GM12878 (cell line): ENCODE data around the gene ARHGEF18. TPM values are rescaled to one million over a fixed set of nuclear protein-coding genes. Genes with fewer than 3 reads are reported as not detected.

Source experiments
- CBFB ChIP-seq: IDR thresholded peaks from 2 replicates; pipeline ENCODE4 v1.6.1; 2016; ENCODE audit warnings: antibody characterized with exemption, low read depth
- CHD4 ChIP-seq: fragments of 200-600 bp; sonication (generic); IDR thresholded peaks from 2 replicates; pipeline ENCODE4 v1.6.1; 2016; ENCODE audit warnings: mild to moderate bottlenecking
- EP300 ChIP-seq, 2 experiments: fragments of 150-350 bp in 1 of 2; IDR thresholded peaks; 2 replicates each; pipeline ENCODE4 v1.6.1; 2011 to 2012; ENCODE audit warnings: low read depth in 2 of 2, low read length in 2 of 2, borderline replicate concordance in 1 of 2, improper control_type of control experiment in 1 of 2, inconsistent platforms in 1 of 2; ENCODE audit not compliant: control insufficient read depth in 1 of 2
- ESRRA ChIP-seq: IDR thresholded peaks from 2 replicates; pipeline ENCODE4 v1.6.1; 2012; ENCODE audit warnings: mild to moderate bottlenecking, low read length, improper control_type of control experiment
- GABPA ChIP-seq: IDR thresholded peaks from 2 replicates; pipeline ENCODE4 v1.6.1; 2014; ENCODE audit warnings: antibody characterized with exemption, low read depth, mild to moderate bottlenecking, inconsistent platforms
- HDGF ChIP-seq: fragments of 450-650 bp; IDR thresholded peaks from 2 replicates; pipeline ENCODE4 v1.6.1; 2016; ENCODE audit warnings: antibody characterized with exemption
- NFXL1 ChIP-seq: fragments of 450-650 bp; IDR thresholded peaks from 2 replicates; pipeline ENCODE4 v1.6.1; 2017; ENCODE audit warnings: antibody characterized with exemption, mild to moderate bottlenecking, borderline replicate concordance
- RB1 ChIP-seq: fragments of 450-650 bp; formaldehyde crosslinking; IDR thresholded peaks from 2 replicates; pipeline ENCODE4 v1.6.1; 2017; ENCODE audit warnings: mild to moderate bottlenecking, borderline replicate concordance
- RCOR1 ChIP-seq: conservative IDR thresholded peaks from 2 replicates; pipeline ENCODE4 v1.6.1; 2012; ENCODE audit warnings: low read depth, low read length, improper control_type of control experiment
- RUNX3 ChIP-seq: IDR thresholded peaks from 2 replicates; pipeline ENCODE4 v1.6.1; 2012; ENCODE audit warnings: low read length, inconsistent platforms
- STAT3 ChIP-seq: IDR thresholded peaks from 2 replicates; pipeline ENCODE4 v1.6.1; 2011; ENCODE audit warnings: low read depth, low read length, improper control_type of control experiment
- TAF1 ChIP-seq: IDR thresholded peaks from 2 replicates; pipeline ENCODE4 v1.6.1; 2011; ENCODE audit warnings: mild to moderate bottlenecking, low read depth, low read length, borderline replicate concordance
- polyA plus RNA-seq, 11 experiments: library from polyadenylated mRNA; depleted of rRNA in 4 of 11; unstranded in 6 of 11; stranded (reverse) in 5 of 11; fragments of >200 nt; fragmentation: Nextera tagmentation in 4 of 11; fragmentation: Illumina TruSeq in 1 of 11; extraction: Ambion mirVana in 4 of 11; extraction: Trizol in 1 of 11; gene quantifications; 1 replicate in 1 of 11; 2 replicates in 10 of 11; pipeline versions ENCODE4 v1.2.1 to v1.2.3, GENCODE V29; 2011 to 2016; ENCODE audit warnings: inconsistent platforms in 2 of 11, missing spikeins in 2 of 11, low read depth in 1 of 11
- total RNA-seq, 4 experiments: library from RNA; depleted of rRNA in 3 of 4; stranded (reverse); fragments of >200 nt in 3 of 4; fragmentation: Illumina TruSeq in 1 of 4; extraction: Trizol in 1 of 4; gene quantifications; 2 replicates each; pipeline versions ENCODE4 v1.2.1 to v1.2.3, GENCODE V29; 2013 to 2021
- TF ChIP-seq, protein P1 (sequence below): fragments of 450-650 bp; IDR thresholded peaks from 2 replicates; pipeline ENCODE4 v1.6.1; 2017; ENCODE audit warnings: mild to moderate bottlenecking, moderate library complexity
- TF ChIP-seq, protein P2 (sequence below): fragments of 450-650 bp; IDR thresholded peaks from 2 replicates; pipeline ENCODE4 v1.6.1; 2017; ENCODE audit warnings: borderline replicate concordance
- TF ChIP-seq, protein P3 (sequence below): IDR thresholded peaks from 2 replicates; pipeline ENCODE4 v1.6.1; 2011; ENCODE audit warnings: borderline replicate concordance, low read depth, mild to moderate bottlenecking, moderate library complexity, mixed read lengths, low read length; ENCODE audit not compliant: insufficient read depth; ENCODE audit errors: extremely low read length
- TF ChIP-seq, protein P4 (sequence below): fragments of 450-650 bp; conservative IDR thresholded peaks from 2 replicates; pipeline ENCODE4 v1.6.1; 2017; ENCODE audit warnings: mild to moderate bottlenecking, moderate library complexity
- TF ChIP-seq, protein P5 (sequence below): IDR thresholded peaks from 2 replicates; pipeline ENCODE4 v1.6.1; 2012; ENCODE audit warnings: low read depth, low read length, improper control_type of control experiment

ARHGEF18 gene
- total and polyA plus RNA-seq, 10 of the 15 experiments (the other 5 are each of a cell fraction or from before 2014, with no cell fraction given) = 0.31 to 32.3 (median 13.4) TPM

DNA sequence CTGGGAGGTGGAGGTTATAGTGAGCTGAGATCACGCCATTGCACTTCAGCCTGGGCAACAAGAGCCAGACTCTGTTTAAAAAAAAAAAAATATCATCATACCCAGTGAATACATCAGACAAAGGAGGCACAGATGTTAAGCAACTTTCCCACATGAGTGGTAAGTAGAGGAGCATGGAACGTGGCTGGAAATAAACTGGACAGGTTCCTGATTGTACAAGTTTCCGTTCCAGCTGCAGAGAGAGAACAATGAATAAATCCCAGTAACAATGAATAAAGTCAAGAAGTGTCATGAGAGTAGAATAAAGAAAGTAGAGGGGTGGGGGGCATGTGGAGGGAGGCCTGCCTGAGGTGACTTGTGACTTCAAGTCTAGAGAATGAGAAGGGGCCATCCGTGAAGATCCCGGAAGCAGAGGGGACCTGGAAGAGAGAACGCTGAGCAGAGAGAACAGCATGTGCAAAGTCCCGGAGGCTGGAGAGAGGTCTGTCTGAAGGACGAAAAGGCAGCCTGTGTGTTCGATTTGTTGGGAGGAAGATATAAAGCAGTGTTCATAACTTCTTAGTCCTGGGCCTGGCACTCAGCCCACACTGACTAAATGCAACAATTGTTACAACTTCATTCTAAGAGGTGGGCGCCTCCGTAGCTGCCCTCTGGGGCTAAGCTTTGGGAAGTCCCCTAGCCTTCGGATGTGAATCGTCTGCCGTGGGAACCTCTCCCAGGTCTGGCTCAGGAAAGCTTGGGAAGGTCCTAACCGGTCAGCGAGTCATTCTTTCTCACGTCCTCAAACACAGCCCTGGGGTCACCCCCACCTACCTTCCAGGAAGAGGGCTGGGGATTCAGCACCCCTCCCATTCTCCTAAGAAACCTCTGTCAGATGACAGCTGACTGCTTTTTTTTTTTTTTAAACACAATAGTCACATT, 15.3 kb upstream of the ARHGEF18 start (continued):
- TF ChIP-seq, protein P1, sequence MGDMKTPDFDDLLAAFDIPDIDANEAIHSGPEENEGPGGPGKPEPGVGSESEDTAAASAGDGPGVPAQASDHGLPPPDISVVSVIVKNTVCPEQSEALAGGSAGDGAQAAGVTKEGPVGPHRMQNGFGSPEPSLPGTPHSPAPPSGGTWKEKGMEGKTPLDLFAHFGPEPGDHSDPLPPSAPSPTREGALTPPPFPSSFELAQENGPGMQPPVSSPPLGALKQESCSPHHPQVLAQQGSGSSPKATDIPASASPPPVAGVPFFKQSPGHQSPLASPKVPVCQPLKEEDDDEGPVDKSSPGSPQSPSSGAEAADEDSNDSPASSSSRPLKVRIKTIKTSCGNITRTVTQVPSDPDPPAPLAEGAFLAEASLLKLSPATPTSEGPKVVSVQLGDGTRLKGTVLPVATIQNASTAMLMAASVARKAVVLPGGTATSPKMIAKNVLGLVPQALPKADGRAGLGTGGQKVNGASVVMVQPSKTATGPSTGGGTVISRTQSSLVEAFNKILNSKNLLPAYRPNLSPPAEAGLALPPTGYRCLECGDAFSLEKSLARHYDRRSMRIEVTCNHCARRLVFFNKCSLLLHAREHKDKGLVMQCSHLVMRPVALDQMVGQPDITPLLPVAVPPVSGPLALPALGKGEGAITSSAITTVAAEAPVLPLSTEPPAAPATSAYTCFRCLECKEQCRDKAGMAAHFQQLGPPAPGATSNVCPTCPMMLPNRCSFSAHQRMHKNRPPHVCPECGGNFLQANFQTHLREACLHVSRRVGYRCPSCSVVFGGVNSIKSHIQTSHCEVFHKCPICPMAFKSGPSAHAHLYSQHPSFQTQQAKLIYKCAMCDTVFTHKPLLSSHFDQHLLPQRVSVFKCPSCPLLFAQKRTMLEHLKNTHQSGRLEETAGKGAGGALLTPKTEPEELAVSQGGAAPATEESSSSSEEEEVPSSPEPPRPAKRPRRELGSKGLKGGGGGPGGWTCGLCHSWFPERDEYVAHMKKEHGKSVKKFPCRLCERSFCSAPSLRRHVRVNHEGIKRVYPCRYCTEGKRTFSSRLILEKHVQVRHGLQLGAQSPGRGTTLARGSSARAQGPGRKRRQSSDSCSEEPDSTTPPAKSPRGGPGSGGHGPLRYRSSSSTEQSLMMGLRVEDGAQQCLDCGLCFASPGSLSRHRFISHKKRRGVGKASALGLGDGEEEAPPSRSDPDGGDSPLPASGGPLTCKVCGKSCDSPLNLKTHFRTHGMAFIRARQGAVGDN = peak; percentile 85
- TF ChIP-seq, protein P2, sequence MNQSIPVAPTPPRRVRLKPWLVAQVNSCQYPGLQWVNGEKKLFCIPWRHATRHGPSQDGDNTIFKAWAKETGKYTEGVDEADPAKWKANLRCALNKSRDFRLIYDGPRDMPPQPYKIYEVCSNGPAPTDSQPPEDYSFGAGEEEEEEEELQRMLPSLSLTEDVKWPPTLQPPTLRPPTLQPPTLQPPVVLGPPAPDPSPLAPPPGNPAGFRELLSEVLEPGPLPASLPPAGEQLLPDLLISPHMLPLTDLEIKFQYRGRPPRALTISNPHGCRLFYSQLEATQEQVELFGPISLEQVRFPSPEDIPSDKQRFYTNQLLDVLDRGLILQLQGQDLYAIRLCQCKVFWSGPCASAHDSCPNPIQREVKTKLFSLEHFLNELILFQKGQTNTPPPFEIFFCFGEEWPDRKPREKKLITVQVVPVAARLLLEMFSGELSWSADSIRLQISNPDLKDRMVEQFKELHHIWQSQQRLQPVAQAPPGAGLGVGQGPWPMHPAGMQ = no peak
- TF ChIP-seq, protein P3, sequence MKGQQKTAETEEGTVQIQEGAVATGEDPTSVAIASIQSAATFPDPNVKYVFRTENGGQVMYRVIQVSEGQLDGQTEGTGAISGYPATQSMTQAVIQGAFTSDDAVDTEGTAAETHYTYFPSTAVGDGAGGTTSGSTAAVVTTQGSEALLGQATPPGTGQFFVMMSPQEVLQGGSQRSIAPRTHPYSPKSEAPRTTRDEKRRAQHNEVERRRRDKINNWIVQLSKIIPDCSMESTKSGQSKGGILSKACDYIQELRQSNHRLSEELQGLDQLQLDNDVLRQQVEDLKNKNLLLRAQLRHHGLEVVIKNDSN = no peak
- peak; percentile 53; the same call in 1 of the 2 replicates for TF ChIP-seq RUNX3
- TF ChIP-seq GABPA = no peak
- TF ChIP-seq, protein P4, sequence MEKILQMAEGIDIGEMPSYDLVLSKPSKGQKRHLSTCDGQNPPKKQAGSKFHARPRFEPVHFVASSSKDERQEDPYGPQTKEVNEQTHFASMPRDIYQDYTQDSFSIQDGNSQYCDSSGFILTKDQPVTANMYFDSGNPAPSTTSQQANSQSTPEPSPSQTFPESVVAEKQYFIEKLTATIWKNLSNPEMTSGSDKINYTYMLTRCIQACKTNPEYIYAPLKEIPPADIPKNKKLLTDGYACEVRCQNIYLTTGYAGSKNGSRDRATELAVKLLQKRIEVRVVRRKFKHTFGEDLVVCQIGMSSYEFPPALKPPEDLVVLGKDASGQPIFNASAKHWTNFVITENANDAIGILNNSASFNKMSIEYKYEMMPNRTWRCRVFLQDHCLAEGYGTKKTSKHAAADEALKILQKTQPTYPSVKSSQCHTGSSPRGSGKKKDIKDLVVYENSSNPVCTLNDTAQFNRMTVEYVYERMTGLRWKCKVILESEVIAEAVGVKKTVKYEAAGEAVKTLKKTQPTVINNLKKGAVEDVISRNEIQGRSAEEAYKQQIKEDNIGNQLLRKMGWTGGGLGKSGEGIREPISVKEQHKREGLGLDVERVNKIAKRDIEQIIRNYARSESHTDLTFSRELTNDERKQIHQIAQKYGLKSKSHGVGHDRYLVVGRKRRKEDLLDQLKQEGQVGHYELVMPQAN = 0 out of 2 replicates have a peak, but pooled peaks have one; percentile 17
- TF ChIP-seq EP300 (IDR thresholded peaks at IDR 0.05; ENCODE audit: borderline replicate concordance in 1 of 2, control insufficient read depth in 1 of 2, low read depth in 2 of 2, low read length in 2 of 2) = peak; percentile 9 to 26; a peak in 1 of 4 replicates
- no peak for TF ChIP-seq NFXL1
- TF ChIP-seq, protein P5, sequence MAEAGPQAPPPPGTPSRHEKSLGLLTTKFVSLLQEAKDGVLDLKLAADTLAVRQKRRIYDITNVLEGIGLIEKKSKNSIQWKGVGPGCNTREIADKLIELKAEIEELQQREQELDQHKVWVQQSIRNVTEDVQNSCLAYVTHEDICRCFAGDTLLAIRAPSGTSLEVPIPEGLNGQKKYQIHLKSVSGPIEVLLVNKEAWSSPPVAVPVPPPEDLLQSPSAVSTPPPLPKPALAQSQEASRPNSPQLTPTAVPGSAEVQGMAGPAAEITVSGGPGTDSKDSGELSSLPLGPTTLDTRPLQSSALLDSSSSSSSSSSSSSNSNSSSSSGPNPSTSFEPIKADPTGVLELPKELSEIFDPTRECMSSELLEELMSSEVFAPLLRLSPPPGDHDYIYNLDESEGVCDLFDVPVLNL = no peak
- no peak for TF ChIP-seq RCOR1
- no peak for TF ChIP-seq TAF1
- no peak for TF ChIP-seq ESRRA
- 0 out of 2 replicates have a peak, but pooled peaks have one; percentile 75 for TF ChIP-seq STAT3
- peak; percentile 52; the same call in 1 of the 2 replicates for TF ChIP-seq CBFB
- no peak for TF ChIP-seq CHD4
- TF ChIP-seq RB1 = peak; percentile 44; the same call in 1 of the 2 replicates
- 0 out of 2 replicates have a peak, but pooled peaks have one; percentile 19 for TF ChIP-seq HDGF
